AG08396 (cell line): ENCODE results near the gene DPP9.
"Not testable (repeated sequence)": the region's sequence is repeated elsewhere in the genome, so short reads cannot be mapped to it uniquely, and the experiment has no call there.

ENCODE experiments used
- DNase-seq: peaks from one replicate; pipeline ENCODE4 v3.0.0; 2012; ENCODE audit warnings: low spot score, mixed read lengths

The DPP9 gene

DNA sequence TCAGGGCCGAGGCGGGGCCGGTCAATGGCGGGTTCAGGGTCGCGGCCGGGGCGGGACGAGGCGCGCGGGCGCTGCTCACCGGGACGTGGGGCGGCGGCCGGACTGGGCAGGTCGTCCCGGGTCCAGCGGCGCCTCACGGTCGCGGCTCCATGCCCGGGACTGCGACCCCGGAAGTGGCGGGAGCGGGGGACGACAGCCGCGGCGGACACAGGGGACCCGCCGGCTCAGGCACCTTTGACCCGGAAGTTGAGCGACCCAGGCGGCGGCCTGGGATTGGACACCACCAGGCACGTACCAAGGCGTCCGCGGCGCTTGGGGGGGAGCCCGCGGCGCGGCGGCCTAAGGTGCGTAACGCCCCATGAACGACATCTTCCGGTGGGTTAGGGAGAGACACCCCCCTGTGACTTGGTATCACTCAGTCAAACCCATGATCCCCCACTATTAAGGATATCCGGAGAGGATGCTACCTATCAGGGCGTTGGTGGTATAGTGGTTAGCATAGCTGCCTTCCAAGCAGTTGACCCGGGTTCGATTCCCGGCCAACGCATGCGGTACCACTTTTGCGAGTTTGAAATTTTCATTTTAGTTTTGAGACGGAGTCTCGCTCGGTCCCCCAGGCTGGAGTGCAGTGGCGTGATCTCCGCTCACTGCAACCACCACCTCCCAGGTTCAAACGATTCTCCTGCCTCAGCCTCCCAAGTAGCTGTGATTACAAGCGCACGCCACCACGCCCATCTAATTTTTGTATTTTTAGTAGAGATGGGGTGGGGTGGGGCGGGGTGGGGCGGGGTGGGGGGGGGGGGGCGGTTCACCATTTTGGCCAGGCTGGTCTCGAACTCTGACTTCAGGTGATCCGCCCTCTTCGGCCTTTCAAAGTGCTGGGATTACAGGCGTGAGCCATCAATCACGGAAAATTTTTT lies at the start of gene DPP9:
Gene DPP9, minus strand, starts transcription at position 248 of the 920 bp plus-strand sequence. CDS start 3,936 bp downstream, outside the sequence.
- DNase-seq, result peak; percentile 100

DNA sequence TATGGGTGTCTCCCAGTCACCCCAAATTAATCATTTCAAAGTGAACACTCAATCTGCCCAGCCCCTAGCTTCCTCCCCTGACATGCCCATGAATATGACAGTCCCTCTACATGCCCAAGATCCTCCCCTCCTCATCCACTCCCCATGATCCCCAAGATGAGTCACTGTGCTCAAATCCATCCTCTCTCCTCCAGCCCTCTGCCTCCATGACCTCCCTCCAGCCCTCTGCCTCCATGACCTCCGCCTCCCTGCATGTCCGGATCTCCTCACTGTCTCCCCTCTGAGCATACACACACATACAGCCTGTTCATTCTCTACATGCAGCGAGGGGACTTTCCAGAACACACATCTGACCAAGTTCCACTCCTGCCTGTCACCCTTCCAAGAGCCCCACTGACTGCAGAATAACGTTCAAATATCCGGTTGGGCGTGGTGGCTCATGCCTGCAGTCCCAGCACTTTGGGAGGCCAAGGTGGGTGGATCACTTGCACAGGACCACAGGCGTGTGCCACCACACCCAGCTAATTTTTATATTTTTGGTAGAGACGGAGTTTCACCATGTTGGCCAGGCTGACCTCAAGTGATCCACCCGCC lies 49.5 kb upstream of the DPP9 start:
- no peak for DNase-seq

DNA sequence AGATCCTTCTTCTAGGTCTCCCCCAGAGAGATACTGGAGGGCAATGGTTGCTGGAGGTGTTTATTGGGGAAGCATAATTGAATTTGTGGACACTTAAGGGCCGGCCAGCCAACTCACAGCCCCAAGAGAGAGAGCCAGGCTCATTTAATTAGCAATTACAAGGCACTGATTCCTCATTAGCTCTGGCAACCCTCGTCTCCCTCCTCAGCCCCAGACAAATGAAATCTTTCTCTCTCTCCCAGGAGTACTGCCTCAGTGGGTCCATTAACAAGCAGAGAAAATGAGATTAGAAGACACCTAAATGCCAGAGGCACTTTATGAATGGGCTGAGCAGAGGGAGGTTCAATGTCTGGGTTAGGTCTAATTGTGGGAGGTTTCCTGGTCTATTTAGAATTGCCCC lies 48.9 kb upstream of the DPP9 start:
- DNase-seq, result no peak

DNA sequence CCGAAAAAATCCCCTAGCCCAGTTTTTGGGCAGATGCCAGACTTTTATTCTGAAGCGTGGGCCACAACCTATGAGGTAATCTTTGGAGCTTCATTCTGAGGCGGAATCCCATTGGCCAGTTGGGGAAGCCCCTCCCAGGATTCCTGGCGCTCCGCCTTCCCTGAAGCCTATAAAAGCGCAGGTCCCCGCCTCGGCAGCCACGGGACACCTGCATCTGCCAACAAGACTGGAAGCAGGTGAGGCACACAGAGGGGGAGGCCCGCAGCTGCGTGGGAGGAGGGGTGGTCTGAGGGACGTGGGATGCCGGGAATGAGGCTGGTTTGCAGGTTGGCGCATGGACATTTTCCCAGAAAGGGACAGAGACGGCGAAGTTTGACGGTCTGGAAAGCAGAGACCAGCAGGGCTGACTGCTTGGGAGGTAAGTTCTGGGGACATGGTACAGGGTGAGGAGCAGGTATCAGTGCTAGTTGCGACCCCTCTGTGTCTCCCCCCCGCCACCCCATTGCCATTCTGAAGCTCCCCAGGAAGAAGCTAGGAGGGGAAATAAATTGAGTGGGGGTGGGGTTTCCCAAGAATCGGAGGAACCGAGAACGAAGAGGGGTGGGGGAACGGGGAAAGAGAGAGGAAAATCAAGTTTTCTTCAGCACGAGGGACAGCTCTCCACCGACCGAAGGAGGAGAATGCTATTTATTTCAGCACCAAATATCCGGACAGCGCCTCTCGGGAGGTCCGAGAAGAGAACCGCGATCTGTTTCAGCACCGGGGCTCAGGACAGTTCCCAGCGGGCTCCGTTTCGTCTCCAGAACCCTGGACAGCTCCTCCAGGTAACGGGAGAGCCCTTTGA lies 45.5 kb upstream of the DPP9 start:
- peak; percentile 86 for DNase-seq

DNA sequence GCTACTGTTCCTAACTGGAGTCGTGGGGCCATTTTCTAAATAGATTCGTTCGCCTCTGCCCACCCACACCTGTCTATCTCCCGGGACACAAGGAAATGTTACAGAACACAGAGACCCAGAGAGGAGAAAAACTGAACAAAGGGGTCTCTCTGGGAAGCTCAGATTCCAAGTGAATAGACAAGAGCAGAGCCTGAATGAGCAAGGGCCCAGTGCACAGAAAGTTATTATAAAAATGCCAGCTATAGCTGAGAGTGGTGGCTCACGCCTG lies 40.7 kb upstream of the DPP9 start:
- DNase-seq, result no peak

DNA sequence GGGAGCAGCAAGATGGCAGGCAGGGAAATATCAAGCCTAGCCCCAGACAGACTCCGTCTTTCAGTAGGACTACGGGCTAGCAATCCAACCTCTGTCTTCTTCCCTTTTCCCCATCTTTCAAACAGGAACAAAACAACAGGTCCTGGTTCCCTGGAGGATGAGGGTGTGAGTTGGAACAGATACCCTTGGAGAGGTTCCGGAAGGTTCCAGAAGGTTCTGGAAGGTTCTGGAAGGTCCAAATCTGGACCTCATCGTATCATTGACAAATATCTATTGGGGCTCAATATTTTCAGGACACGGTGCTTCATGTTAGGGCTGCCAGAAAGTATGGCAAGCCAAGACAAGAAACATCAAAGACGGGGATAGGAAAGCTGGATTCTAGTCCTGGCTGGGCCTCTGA lies 39.4 kb upstream of the DPP9 start:
- no peak for DNase-seq

DNA sequence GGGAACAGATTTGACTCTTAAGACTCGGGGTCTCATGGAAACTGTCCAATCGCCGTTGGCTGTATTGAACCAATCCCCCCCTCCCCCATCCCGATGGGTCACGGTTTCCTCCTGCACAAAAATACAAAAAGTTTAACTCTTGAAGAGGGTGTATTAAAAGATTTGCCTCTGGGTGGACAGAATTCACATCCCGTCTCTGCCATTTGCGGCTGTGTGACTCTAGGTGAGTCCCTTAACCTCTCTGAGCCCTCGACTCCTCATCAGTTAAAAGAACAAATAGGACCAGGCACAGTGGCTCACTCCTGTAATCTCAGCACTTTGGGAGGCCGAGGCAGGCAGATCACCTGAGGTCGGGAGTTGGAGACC lies 36.6 kb upstream of the DPP9 start:
- no peak for DNase-seq

DNA sequence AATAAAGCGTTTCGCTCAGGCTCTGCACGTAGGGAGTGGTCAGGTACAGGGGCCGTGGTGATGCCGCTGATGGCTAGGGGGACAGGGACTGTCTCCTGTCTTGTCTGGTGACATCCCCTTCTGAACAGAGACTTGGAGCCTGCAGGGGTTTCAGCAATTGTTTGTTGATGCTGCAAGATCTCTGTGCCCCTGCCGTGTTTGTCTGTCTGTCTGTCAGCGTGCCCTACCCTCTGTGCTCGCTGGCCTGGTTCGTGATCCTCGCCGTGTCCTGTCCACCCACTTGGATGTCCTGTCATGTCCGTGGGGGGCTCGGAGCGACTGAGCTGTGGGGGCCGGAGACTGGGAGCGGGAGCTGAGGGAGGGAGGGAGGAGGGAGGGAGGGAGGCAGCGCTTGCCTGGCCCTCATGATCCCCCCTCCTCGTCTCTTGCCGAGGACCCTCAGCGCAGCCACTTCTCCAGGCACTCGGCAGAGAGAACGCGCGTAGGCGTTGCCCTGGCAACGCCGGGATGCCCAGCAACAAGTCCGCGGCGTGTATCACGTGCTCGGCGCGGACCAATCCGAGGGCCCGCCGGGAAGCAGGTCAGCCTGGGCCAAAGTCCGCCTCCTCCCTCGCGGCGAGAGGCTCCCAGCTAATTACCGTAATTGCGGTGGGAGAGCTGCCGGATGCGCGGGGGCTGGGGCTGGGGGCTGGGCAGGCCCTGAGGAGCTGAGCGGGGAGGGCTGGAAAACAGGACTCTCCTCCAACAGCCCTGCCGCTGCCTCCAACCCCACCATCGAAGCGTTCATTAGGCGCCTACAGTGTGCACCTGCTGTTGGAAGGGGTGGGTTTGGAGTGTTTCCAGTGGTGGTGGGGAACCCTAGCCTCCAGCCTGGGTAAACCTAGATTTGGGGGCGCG lies 36.0 kb upstream of the DPP9 start:
- DNase-seq, result peak; percentile 99

DNA sequence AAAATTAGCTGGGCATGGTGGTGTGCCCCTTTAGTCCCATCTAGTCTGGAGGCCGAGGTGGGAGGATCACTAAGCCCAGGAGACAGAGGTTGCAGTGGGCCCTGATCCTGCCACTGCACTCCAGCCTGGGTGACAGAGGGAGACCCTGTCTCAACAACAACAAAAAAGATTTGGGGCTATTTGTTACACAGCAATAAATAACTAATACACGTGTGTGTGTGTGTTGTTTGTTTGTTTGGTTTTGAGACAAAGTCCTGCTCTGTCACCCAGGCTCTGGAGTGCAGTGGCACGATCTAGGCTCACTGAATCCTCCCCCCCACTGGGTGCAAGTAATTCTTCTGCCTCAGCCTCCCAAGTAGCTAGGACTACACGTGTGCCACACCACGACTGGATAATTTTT lies 35.0 kb upstream of the DPP9 start:
- DNase-seq, result no peak

DNA sequence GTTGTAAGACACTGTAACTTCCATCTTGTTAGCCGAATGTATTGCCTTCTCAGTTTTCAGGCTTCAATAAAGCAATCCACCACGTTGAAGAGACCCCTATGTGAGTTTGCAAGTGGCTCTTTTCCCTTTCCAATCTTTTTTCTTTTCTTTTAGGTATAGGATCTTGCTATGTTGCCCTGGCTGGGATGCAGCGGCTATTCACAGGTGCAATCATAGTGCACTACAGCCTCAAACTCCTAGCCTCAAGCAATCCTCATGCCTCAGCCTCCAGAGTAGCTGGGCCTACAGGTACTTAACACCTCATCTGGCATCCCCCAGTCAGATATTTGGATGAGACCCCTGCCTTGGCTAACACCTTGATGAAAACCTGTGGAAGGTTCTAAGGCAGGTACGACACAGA lies 34.4 kb upstream of the DPP9 start:
- DNase-seq, result no peak

DNA sequence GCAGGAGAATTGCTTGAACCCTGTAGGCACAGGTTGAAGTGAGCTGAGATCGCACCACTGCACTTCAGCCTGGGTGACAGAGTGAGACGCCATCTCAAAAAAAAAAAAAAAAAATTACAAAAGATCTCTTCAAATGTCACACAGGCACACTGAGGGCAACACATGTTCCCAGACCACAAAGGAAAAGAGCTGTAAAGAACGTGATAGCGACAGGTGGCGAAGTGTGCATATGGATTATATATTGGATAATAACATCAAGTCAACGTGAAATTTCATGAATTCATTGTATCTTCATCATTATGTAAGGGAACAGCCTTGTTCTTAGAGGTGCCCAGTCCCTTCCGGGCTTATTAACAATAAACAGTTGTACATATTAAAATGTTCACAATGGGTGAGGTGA lies 31.8 kb upstream of the DPP9 start:
- DNase-seq, result no peak

DNA sequence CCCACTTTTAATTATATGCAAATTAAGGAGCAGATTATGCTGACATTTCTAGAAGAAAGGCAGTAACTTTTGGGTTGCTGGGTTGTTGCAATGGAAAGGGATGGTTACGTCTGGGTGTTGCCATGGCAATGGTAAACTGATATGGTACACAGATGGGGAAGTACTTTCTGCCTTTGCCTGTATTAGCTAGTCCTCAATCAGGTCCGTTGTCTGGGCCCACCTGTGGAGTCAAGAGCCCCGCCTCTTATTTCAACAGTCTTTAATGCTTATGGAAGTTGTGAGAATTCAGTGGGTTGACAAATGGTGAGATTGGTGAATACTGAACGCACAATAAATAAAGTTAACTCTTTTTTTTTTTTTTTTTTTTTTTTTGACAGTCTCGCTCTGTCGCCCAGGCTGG lies 30.6 kb upstream of the DPP9 start:
- no peak for DNase-seq

DNA sequence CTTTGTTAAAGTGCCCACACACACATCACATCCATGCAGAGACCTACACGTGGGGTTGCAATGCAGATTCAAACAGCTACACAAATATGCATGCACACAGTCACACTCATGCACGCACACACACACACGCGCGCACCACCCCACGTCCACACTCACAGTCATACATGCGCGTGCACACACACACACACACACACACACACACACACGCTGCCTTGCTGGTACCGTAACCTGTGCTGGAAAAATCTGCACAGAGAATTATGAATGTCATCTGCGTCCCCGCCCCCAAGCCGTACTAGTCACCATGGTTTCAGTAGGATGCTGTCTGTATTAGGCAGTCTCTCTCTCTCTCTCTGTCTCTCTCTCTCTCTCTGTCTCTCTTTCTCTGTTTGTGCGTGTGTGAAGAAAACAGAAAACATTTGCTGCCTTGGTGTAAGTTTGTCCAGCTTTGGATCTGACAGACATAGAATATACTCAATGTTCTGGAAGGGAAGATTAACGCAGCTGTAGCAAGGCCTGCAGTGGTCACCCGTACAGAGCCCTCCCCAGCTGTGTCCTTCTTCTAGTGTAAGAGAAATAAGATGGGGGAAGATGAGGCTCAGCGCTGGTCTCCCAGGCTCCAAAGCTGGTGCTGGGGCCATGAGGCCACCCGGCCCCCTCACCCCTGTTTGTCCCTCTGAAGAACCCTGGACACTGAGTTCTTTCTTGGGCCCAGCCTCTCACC lies 26.4 kb upstream of the DPP9 start:
- no peak for DNase-seq

DNA sequence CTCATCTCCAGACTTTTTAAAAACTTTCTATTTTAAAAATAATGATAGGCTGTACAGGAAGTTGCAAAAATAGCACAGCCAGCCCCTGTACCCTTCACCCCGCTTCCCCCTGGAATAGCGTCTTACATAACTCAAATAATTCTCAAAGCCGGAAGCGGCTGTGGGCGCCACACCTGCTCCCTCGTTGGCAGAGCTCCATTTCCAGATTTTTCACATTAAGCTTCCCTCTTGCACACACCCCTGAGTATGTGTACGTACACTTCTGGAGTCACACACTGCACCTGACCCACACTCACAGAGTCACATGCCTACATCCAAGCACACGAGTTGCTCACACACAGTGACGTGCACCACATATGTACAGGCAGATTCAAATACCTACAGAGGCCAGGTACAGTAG lies 24.9 kb upstream of the DPP9 start:
- no peak for DNase-seq

DNA sequence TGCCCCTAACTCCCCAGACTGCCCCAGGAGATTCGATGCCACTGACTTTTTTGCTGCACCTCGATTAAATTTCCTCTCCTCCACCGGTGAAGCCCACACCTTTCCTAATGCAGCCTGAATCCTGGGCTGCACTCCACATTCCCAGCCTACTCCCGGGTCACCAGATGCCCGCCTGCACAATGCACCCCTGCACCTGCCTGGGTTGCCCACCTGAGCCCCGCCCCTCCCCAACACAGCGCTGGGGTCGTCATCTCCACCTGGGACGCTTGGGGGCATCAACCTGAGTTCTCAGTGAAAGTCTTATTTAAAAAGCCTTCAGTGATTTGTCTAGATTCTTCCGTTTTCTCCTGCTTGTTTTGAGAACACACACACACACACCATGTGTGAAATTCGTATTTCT lies 24.5 kb upstream of the DPP9 start:
- no peak for DNase-seq

DNA sequence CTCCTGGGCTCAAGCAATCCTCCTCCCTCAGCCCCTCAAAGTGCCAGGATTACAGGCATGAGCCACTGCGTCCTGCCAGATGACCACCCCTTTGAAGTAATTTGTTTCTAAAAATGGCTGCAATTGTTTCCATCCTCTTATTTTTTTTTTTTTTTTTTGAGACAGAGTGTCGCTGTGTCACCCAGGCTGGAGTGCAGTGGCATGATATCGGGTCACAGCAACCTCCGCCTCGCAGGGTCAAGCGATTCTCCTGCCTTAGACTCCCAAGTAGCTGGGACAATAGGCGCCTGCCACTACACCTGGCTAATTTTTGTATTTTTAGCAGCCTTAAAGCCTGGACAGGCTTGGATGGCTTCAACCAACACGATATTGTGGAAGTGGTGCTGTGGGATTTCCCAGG lies 22.3 kb upstream of the DPP9 start:
- DNase-seq, result no peak

DNA sequence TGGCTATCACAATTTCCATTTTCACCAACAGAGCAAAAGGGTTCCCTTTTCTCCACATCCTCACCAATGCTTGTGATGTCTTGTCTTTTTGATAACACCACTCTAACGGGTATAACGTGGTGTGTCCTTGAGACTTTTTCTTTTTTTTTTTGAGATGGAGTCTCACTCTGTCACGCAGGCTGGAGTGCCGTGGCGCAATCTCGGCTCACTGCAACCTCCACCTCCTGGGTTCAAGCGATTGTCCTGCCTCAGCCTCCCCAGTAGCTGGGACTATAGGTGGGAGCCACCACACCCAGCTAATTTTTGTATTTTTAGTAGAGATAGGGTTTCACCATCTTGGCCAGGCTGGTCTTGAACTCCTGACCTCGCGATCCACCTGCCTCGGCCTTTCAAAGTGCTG lies 21.5 kb upstream of the DPP9 start:
- not testable (repeated sequence) for DNase-seq

DNA sequence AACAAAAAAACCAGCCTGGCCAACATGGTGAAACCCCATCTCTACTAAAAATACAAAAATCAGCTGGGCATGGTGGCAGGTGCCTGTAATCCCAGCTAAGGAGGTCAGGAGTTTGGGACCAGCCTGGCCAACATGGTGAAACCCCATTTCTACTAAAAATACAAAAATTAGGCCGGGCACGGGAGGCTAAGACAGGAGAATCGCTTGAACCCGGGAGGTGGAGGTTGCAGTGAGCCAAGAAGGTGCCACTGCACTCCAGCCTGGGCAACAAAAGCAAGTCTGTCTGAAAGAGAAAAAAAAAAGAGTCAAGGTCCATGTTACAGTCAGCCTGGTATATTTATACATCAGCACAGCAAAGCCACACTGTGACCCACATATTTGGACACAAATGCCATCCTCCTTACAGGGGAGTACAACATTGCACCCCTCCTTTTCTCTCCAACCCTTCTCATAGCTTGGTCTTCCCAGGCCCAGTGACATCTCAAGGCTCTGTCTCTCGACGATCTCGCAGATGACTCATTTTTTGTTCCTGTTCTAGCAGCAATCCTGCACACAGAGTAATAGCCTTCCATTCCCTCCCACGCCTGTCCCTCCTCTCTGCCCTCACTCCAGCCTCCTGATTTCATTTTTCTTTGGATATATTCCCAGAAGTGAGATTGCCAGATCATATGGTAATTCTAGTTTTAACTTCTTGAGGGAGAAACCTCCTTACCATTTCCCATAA lies 21.0 kb upstream of the DPP9 start:
- peak; percentile 77 for DNase-seq

DNA sequence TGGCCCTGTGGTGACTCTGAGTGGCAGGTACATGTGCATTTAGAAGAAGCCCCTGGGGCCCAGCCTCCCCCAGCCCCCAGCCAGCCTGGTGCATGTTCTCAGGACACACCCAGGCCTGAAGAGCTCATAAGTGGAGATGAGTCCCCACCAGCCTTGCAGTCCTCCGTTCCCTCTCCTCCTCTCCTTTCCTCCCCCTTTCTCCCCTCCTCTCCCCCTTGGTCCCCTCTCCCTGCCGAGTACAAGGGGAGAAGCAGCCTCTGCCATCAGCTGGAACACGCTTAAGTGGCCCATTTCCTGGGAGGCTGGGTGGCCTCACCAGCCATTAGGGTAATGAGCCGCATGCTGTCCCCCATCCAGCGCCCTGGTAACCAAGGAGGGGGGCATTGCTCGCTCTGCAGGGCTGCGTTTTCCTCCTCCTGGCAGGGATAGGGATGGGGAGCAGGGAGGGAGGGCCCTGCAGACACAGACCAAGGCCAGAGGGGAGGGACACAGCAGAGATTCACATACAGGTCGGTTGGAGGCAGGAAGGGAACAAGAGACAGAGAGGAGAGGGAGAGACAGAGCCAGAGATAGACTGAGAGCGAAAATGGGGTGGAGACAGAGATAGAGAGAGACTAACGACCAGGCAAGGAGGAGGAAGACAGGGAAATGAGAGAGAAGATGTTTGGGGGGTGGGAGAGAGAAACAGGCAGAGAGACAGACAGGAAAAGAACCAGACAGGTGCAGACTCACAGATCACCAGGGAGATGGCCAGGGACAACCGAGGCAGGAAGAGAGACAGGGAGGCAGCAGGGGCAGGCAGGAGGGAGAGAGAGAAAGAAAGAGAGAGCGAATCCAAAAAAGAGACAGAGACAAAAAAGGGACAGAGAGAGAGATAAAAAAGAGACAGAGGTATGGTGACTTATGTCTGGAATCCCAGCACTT lies 19.3 kb upstream of the DPP9 start:
- no peak for DNase-seq

DNA sequence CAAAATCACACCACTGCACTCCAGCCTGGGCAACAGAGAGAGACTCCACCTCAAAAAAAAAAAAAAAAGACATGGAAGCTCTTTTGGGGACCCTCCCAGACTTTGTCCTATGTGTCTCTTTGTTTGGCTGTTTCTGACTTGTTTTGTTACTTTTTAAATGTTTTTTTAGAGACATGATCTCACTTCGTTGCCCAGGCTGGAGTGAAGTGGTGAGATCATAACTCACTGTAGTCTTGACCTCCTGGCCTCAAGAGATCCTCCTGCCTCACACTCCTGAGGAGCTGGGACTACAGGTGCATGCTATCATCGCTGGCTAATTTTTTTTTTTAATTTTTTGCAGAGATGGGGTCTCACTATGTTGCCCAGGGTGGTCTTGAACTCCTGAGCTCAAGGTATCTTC lies 16.4 kb upstream of the DPP9 start:
- DNase-seq, result no peak
